SU-DHL-6 (cell line): ENCODE results near the gene PMEPA1.

Source experiments
- H2AFZ ChIP-seq: fragments of 200-600 bp; sonication (generic); 2 replicates; pipeline ENCODE4 v1.6.1; 2014; ENCODE audit warnings: low read depth, mild to moderate bottlenecking, moderate library complexity, mixed read lengths, antibody characterized with exemption, low read length; ENCODE audit not compliant: severe bottlenecking
- H3F3A ChIP-seq: fragments of 200-600 bp; shearing (Covaris generic); 2 replicates; pipeline ENCODE4 v1.6.0; 2016; ENCODE audit warnings: antibody characterized with exemption, mild to moderate bottlenecking; ENCODE audit not compliant: insufficient read depth
- H3K27ac ChIP-seq: fragments of 200-600 bp; sonication (generic); 2 replicates; pipeline ENCODE4 v1.5.1; 2016; ENCODE audit warnings: low read depth, mild to moderate bottlenecking, low read length, moderate library complexity, mixed read lengths
- H3K27me3 ChIP-seq: fragments of 200-600 bp; sonication (generic), shearing (Covaris generic); 2 replicates; pipeline ENCODE4 v1.6.0; 2014; ENCODE audit warnings: mild to moderate bottlenecking, low read length
- H3K36me3 ChIP-seq: fragments of 200-600 bp; sonication (generic); 2 replicates; pipeline ENCODE4 v1.6.1; 2014; ENCODE audit warnings: mild to moderate bottlenecking, low read length, mixed read lengths
- H3K4me2 ChIP-seq: fragments of 300-600, 200-600 bp; shearing (Covaris generic), sonication (generic); 2 replicates; pipeline ENCODE4 v1.6.0; 2014; ENCODE audit warnings: low read length, low read depth, mild to moderate bottlenecking; ENCODE audit not compliant: poor library complexity, severe bottlenecking
- H3K4me3 ChIP-seq: fragments of 200-600 bp; sonication (generic); 2 replicates; pipeline ENCODE4 v1.5.1; 2014; ENCODE audit warnings: antibody characterized with exemption, low read length, mild to moderate bottlenecking, mixed read lengths; ENCODE audit not compliant: insufficient read depth, poor library complexity, severe bottlenecking
- H3K79me2 ChIP-seq: fragments of 200-600 bp; sonication (generic); 2 replicates; pipeline ENCODE4 v1.6.1; 2014; ENCODE audit warnings: mild to moderate bottlenecking, low read length, moderate library complexity; ENCODE audit not compliant: insufficient read depth
- H3K9ac ChIP-seq: fragments of 200-600 bp; sonication (generic); 2 replicates; pipeline ENCODE4 v1.7.0; 2014; ENCODE audit warnings: mild to moderate bottlenecking, low read length
- H3K9me2 ChIP-seq: fragments of 200-600 bp; sonication (generic); replicated peaks from 2 replicates; pipeline ENCODE4 v1.6.1; 2014; ENCODE audit warnings: low read length; ENCODE audit not compliant: insufficient read depth
- H3K9me3 ChIP-seq: fragments of 200-600 bp; sonication (generic); 2 replicates; pipeline ENCODE4 v1.6.1; 2014; ENCODE audit warnings: low read length, mixed read lengths; ENCODE audit not compliant: insufficient read depth
- H4K20me1 ChIP-seq: fragments of 200-600 bp; sonication (generic); 2 replicates; pipeline ENCODE4 v1.6.1; 2014; ENCODE audit warnings: low read depth, mild to moderate bottlenecking, antibody characterized with exemption, low read length, moderate library complexity, mixed read lengths
- EZH2phosphoT487 ChIP-seq: fragments of 200-600 bp; sonication (generic), shearing (Covaris generic); conservative IDR thresholded peaks from 2 replicates; pipeline ENCODE4 v1.6.1; 2018; ENCODE audit warnings: mild to moderate bottlenecking, antibody characterized with exemption, low read length, moderate library complexity, mixed read lengths
- TF ChIP-seq, protein P1 (sequence below): fragments of 200-600 bp; sonication (generic); IDR thresholded peaks from one replicate; pipeline ENCODE4 v1.5.1; 2017; ENCODE audit warnings: antibody characterized with exemption, mild to moderate bottlenecking, low read length, moderate library complexity; ENCODE audit not compliant: insufficient read depth, poor library complexity, severe bottlenecking

Gene PMEPA1

DNA sequence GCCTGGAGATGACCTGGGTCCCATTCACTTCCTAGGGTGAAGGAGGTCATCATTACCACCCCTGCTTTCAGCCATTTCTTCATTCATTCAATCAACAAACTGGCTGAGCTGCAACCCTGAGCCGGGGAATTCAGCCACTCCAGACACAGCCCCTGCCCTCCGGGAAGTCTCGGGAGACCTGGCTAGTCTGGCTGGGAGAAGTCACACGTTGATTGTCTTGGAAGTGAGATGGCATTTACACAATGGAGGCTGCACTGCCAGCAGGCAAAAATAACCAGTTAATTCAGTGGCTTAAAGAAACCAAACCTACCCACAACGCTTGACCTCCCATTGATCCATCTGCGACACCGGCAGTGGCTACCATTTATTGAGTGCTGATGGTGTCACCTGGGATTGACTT lies 2.0 kb upstream of the PMEPA1 start:
- no peaks in the 10 kb centered on the region for H3F3A ChIP-seq
- no peak overlapping the region for H3K4me3 ChIP-seq
- no peaks in the 10 kb centered on the region for H3K79me2 ChIP-seq
- TF ChIP-seq, protein P1, sequence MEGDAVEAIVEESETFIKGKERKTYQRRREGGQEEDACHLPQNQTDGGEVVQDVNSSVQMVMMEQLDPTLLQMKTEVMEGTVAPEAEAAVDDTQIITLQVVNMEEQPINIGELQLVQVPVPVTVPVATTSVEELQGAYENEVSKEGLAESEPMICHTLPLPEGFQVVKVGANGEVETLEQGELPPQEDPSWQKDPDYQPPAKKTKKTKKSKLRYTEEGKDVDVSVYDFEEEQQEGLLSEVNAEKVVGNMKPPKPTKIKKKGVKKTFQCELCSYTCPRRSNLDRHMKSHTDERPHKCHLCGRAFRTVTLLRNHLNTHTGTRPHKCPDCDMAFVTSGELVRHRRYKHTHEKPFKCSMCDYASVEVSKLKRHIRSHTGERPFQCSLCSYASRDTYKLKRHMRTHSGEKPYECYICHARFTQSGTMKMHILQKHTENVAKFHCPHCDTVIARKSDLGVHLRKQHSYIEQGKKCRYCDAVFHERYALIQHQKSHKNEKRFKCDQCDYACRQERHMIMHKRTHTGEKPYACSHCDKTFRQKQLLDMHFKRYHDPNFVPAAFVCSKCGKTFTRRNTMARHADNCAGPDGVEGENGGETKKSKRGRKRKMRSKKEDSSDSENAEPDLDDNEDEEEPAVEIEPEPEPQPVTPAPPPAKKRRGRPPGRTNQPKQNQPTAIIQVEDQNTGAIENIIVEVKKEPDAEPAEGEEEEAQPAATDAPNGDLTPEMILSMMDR = no peak
- no peak for TF ChIP-seq EZH2phosphoT487
- H4K20me1 ChIP-seq = no peaks in the 10 kb centered on the region
- H2AFZ ChIP-seq = no peak overlapping the region
- H3K27me3 ChIP-seq = no peaks in the 10 kb centered on the region
- no peaks in the 10 kb centered on the region for H3K9me2 ChIP-seq
- no peaks in the 10 kb centered on the region for H3K36me3 ChIP-seq
- no peak overlapping the region for H3K27ac ChIP-seq
- no peaks in the 10 kb centered on the region for H3K9me3 ChIP-seq
- no peak overlapping the region for H3K9ac ChIP-seq
- H3K4me2 ChIP-seq = no peak overlapping the region

GRCh38 chr20:57711311-57711712 lies 1.5 kb upstream of the PMEPA1 start:
- no peaks in the 10 kb centered on the region for H3K9me3 ChIP-seq
- no peak overlapping the region for H2AFZ ChIP-seq
- no peaks in the 10 kb centered on the region for H3K36me3 ChIP-seq
- no peaks in the 10 kb centered on the region for H3K79me2 ChIP-seq
- no peak overlapping the region for H3K27ac ChIP-seq
- no peak overlapping the region for H3K4me2 ChIP-seq
- H3K9ac ChIP-seq = no peak overlapping the region
- H3F3A ChIP-seq = no peaks in the 10 kb centered on the region
- TF ChIP-seq, protein P1 = no peak
- no peak for TF ChIP-seq EZH2phosphoT487
- H3K4me3 ChIP-seq = no peak overlapping the region
- no peaks in the 10 kb centered on the region for H4K20me1 ChIP-seq
- no peaks in the 10 kb centered on the region for H3K27me3 ChIP-seq
- H3K9me2 ChIP-seq = no peaks in the 10 kb centered on the region

DNA sequence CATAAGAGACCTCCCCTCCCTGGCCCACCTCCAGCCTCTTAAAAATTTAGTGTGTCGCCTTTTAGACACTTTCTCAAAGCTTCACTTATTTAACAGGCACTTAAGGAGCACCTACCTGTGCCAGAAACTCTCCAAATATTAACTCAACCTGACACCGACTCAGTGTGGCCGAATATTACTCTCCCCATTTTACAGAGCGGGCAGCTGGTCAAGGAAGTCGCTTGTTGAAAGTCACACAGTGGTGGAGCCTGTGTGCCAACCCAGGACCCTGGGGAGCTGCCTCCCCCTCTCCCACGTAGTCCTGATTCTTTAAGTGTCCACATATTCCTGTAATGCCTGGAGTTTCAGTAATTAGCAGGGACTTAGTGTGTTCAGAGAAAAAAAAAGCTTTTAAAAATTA lies 1.0 kb upstream of the PMEPA1 start:
- Histone ChIP-seq H2AFZ (no peak overlapping the region), H4K20me1 (no peaks in the 10 kb centered on the region), H3K79me2 (no peaks in the 10 kb centered on the region), H3F3A (no peaks in the 10 kb centered on the region), H3K27ac (no peak overlapping the region), H3K4me3 (no peak overlapping the region), H3K9me2 (no peaks in the 10 kb centered on the region), H3K36me3 (no peaks in the 10 kb centered on the region), H3K27me3 (no peaks in the 10 kb centered on the region), H3K9me3 (no peaks in the 10 kb centered on the region), H3K9ac (no peak overlapping the region), H3K4me2 (no peak overlapping the region)
- TF ChIP-seq EZH2phosphoT487 = no peak
- TF ChIP-seq, protein P1 = no peak
